ENCODE measurements around the gene CHAD.

CHAD gene

DNA sequence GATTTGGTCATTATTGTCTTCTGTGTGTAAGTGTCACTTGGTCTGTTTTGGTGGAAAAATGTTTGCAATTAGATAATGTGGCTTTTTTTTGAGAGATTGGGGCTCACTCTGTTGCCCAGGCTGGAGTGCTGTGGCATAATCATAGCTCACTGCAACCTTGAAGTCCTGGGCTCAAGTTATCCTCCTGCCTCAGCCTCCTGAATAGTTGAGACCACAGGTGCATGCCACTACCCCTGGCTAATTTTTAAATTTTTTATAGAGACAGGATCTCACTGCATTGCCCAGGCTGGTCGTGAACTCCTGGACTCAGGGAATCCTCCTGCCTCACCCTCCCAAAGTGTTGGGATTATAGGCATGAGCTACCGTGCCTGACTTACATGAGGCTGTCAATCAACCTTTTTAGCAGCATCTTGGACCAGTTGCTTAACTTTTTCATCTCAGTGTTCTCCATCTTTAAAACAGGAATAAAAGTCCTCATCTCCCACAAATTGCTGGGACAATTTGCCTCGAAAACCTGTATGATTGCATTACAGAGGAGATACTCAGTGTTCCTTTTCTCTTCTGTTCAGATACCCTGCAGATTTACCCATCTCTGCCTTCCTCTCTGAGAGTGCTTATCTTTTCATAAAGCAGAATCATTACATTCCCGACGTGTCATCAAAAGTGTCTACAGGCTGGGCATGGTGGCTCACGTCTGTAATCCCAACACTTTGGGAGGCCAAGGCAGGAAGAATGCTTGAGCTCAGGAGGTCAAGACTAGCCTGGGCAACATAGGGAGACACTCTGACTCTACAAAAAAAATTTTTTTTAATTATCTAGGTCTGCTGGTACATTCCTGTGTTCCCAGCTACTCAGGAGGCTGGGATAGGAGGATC, 23.6 kb downstream of the CHAD start:
- TF ChIP-seq, protein P1, sequence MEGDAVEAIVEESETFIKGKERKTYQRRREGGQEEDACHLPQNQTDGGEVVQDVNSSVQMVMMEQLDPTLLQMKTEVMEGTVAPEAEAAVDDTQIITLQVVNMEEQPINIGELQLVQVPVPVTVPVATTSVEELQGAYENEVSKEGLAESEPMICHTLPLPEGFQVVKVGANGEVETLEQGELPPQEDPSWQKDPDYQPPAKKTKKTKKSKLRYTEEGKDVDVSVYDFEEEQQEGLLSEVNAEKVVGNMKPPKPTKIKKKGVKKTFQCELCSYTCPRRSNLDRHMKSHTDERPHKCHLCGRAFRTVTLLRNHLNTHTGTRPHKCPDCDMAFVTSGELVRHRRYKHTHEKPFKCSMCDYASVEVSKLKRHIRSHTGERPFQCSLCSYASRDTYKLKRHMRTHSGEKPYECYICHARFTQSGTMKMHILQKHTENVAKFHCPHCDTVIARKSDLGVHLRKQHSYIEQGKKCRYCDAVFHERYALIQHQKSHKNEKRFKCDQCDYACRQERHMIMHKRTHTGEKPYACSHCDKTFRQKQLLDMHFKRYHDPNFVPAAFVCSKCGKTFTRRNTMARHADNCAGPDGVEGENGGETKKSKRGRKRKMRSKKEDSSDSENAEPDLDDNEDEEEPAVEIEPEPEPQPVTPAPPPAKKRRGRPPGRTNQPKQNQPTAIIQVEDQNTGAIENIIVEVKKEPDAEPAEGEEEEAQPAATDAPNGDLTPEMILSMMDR (IDR thresholded peaks at IDR 0.05; ENCODE audit: borderline replicate concordance, insufficient read depth, low read depth, low read length) = no peak
- H3K4me3 ChIP-seq (ENCODE audit: low read depth, low read length) = no peak overlapping the region

DNA sequence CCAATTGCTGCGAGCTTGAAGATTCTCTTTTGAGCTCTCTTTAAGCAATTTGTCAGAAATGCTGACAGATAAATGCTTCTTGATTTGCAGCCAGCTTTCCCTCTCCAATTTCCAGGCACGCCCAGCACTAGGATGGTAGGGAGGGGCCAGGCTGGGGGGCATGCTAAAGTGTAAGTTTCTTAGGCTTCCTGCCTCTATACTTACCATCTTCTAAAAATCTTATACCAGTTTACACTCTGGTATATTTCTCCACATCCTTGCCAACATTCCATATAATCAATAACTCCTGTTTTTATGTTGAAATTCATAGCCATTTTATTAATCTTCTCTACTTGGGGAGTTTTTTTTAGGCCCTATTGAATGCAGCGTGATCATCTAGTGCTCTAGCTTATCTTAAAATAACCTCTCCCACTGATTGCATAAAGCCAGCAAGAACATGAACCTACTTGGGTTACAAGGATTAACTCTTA, 25.1 kb downstream of the CHAD start:
- no peak overlapping the region for H3K4me3 ChIP-seq (ENCODE audit: low read depth, low read length)
- TF ChIP-seq, protein P1 (IDR thresholded peaks at IDR 0.05; ENCODE audit: borderline replicate concordance, insufficient read depth, low read depth, low read length) = no peak

DNA sequence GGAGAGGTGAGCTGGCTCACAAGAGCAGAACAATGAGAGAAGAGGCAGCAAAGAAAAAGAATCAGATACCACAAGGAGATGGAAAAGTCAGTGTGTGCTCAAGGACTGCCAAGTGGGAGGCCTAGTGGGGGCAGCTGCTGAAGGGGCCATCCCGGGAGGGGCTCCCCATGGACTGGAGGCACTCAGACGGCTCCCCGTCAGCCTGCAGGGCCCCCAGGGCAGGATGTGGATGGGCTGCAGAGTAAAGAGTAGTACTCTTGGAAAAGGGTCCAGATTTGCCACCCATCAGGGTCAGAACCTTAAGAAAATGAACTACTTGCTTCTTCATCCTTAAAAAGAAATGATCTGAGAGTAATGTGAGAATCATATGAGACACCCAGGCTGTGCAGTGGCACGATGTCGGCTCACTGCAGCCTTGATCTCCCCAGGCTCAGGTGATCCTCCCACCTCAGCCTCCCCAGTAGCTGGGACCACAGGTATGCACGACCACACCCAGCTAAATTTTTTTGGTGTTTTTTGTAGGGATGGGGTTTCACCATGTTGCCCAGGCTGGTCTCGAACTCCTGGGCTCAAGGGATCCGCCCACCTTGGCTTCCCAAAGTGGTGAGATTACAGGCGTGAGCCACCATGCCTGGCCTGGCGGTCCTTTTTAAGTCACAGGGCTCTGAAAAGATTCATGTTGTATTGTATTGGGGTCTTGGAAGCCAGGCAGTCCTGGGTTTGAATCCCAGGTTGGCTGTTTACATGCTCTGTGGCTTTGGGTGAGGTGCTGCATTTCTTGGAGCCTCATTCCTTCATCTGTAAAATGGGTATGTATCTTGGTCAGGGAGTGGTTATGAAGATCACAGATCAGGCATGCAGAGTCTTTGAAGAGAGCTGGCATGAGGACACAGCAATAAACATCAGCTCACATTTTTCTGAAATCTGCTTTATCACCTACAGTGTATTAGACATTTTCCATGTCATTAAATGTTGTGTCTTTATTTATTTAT, 27.5 kb downstream of the CHAD start:
- H3K4me3 ChIP-seq (ENCODE audit: low read depth, low read length) = no peak overlapping the region
- TF ChIP-seq, protein P1 (IDR thresholded peaks at IDR 0.05; ENCODE audit: borderline replicate concordance, insufficient read depth, low read depth, low read length) = no peak

DNA sequence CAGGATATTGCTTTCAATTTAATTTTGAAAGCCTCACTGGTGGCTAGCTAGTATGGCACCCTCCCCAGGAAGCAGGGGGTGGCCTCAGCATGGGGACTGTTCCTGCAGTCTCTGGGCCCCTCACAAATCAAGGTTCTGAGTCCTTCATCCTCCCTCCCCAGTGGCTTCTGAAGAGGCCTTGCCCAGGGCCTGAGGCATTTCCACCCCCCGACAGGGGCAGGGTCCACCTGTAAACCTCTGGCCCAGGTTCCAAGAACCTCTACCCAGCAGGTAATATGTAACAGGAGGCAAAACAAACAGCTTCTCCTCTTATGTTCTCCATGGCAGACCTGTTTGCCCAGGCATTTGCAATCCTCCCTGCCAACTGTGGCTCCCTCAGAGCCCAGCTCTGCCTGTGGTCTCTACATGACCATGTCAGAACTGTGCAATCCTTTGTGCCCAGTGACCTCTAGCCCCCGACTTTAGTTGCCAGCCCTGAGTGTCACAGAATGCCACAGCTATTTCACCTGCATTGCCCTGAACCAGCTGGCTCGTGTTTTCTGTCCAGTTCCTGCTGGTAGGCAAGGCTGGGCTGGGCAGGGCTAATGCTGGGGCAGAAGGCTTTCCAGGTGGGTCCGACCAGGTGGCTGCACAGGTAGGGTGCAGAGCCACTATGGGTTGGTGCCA, 28.4 kb downstream of the CHAD start:
- TF ChIP-seq, protein P1 (IDR thresholded peaks at IDR 0.05; ENCODE audit: borderline replicate concordance, insufficient read depth, low read depth, low read length) = no peak
- H3K4me3 ChIP-seq (ENCODE audit: low read depth, low read length) = no peak overlapping the region

DNA sequence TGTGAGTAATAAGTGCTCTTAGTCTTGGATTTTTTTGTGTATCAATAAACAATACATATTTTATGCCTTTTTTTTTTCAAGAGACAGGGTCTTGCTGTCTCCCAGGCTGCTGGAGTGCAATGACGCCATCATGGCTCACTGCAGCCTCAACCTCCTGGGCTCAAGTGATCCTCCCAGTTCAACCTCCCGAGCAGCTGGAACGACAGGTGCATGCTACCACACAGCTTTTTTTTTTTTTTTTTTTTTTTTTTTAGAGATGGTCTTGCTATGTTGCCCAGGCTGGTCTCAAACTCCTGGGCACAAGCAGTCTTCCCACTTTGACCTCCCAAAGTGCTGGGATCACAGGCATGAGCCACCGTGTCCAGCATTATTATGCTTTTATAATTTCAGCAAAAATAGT, 29.7 kb downstream of the CHAD start:
- H3K4me3 ChIP-seq (ENCODE audit: low read depth, low read length) = no peak overlapping the region
- TF ChIP-seq, protein P1 (IDR thresholded peaks at IDR 0.05; ENCODE audit: borderline replicate concordance, insufficient read depth, low read depth, low read length) = no peak

DNA sequence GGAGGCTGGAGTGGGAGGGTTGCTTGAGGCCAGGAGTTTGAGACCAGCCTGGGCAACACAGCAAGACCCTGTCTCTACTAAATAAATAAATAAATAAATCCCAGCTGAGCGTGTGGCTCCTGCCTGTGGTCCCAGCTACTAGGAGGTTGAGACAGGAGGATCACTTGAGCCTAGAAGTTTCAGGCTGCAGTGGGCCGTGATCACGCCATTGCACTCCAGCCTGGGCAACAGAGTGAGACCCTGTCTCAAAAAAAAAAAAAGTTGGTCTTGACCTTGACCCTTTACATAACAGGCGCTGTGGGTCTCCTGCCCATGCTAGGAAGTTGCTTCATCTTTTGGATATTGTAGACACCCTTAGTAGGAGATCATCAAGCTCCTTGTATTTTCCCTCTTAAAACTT, 31.3 kb downstream of the CHAD start:
- TF ChIP-seq, protein P1 (IDR thresholded peaks at IDR 0.05; ENCODE audit: borderline replicate concordance, insufficient read depth, low read depth, low read length) = no peak
- no peak overlapping the region for H3K4me3 ChIP-seq (ENCODE audit: low read depth, low read length)
